HEK293 (cell line): Measurements from ENCODE around the gene CRYZ.

Experiments
- CTCF ChIA-PET: fragments of 350-600 bp; formaldehyde crosslinking; extraction: SDS; loops from one replicate; lab custom pipeline; 2021; ENCODE audit warnings: antibody characterized with exemption; lab: Yijun Ruan, JAX
- POLR2A ChIA-PET: fragments of 300-600 bp; formaldehyde crosslinking; extraction: SDS; loops from one replicate; lab custom pipeline; 2020; ENCODE audit warnings: antibody characterized with exemption, inconsistent platforms; lab: Yijun Ruan, JAX
- H3K27ac ChIP-seq: fragments of 200-500 bp; sonication (Bioruptor generic); 2 replicates; pipeline ENCODE4 v1.5.1; 2014; ENCODE audit warnings: low read depth, low read length, control low read depth, inconsistent platforms; ENCODE audit errors: extremely low read depth
- H3K36me3 ChIP-seq, 2 experiments: fragments of 200-500 bp in 1 of 2; sonication (Bioruptor generic) in 1 of 2; 1 replicate in 1 of 2; 2 replicates in 1 of 2; pipeline ENCODE4 v1.5.1; 2014 to 2017; ENCODE audit warnings: inconsistent platforms in 2 of 2, low read length in 2 of 2; ENCODE audit not compliant: control insufficient read depth in 2 of 2, insufficient read depth in 1 of 2
- H3K4me1 ChIP-seq: fragments of 200-500 bp; sonication (Bioruptor generic); 2 replicates; pipeline ENCODE4 v1.5.1; 2014; ENCODE audit warnings: mild to moderate bottlenecking, low read length, inconsistent platforms; ENCODE audit not compliant: control insufficient read depth, insufficient read depth
- H3K4me3 ChIP-seq: 2 replicates; pipeline ENCODE4 v1.5.1; 2011; ENCODE audit warnings: low read depth, mild to moderate bottlenecking, control low read depth, low read length, moderate library complexity
- H3K9me3 ChIP-seq: fragments of 200-500 bp; sonication (Bioruptor generic); 2 replicates; pipeline ENCODE4 v1.5.1; 2014; ENCODE audit warnings: low read depth, low read length, inconsistent platforms; ENCODE audit not compliant: control insufficient read depth, insufficient read depth
- GLIS2 ChIP-seq: fragments of 450-650 bp; formaldehyde crosslinking; IDR thresholded peaks from 2 replicates; pipeline ENCODE4 v1.5.1; 2016; ENCODE audit warnings: missing biosample characterization, missing genetic modification characterization
- ZFHX2 ChIP-seq: fragments of 450-650 bp; formaldehyde crosslinking; conservative IDR thresholded peaks from 2 replicates; pipeline ENCODE4 v1.5.1; 2016; ENCODE audit warnings: missing biosample characterization, missing genetic modification characterization
- ZNF140 ChIP-seq: fragments of 450-650 bp; formaldehyde crosslinking; IDR thresholded peaks from 2 replicates; pipeline ENCODE4 v1.5.1; 2016; ENCODE audit warnings: missing biosample characterization, missing genetic modification characterization
- ZNF157 ChIP-seq: fragments of 450-650 bp; formaldehyde crosslinking; IDR thresholded peaks from 2 replicates; pipeline ENCODE4 v1.5.1; 2016; ENCODE audit warnings: missing biosample characterization, missing genetic modification characterization
- ZNF23 ChIP-seq: fragments of 450-650 bp; formaldehyde crosslinking; IDR thresholded peaks from 2 replicates; pipeline ENCODE4 v1.5.1; 2016; ENCODE audit warnings: missing biosample characterization, missing genetic modification characterization, borderline replicate concordance
- ZNF274 ChIP-seq, 2 experiments: fragments of 200-500 bp in 1 of 2; fragments of 450-650 bp in 1 of 2; sonication (Bioruptor generic) in 1 of 2; formaldehyde crosslinking in 1 of 2; IDR thresholded peaks; 2 replicates each; pipeline versions ENCODE4 v1.5.1 to v1.6.1; 2014 to 2016; ENCODE audit warnings: borderline replicate concordance in 1 of 2, inconsistent platforms in 1 of 2, low read length in 1 of 2, missing biosample characterization in 1 of 2, missing genetic modification characterization in 1 of 2
- ZNF354C ChIP-seq: fragments of 450-650 bp; formaldehyde crosslinking; IDR thresholded peaks from 2 replicates; pipeline ENCODE4 v1.5.1; 2016; ENCODE audit warnings: missing biosample characterization, missing genetic modification characterization, low read depth, borderline replicate concordance
- ZNF391 ChIP-seq: fragments of 450-650 bp; formaldehyde crosslinking; IDR thresholded peaks from 2 replicates; pipeline ENCODE4 v1.5.1; 2016; ENCODE audit warnings: low read depth, missing biosample characterization, missing genetic modification characterization, borderline replicate concordance
- ZNF394 ChIP-seq: fragments of 450-650 bp; formaldehyde crosslinking; IDR thresholded peaks from 2 replicates; pipeline ENCODE4 v1.5.1; 2016; ENCODE audit warnings: missing biosample characterization, missing genetic modification characterization, mild to moderate bottlenecking, moderate library complexity, borderline replicate concordance
- ZNF404 ChIP-seq: fragments of 450-650 bp; formaldehyde crosslinking; IDR thresholded peaks from 2 replicates; pipeline ENCODE4 v1.5.1; 2017; ENCODE audit warnings: missing biosample characterization, missing genetic modification characterization
- ZNF510 ChIP-seq: fragments of 450-650 bp; formaldehyde crosslinking; IDR thresholded peaks from 2 replicates; pipeline ENCODE4 v1.5.1; 2018; ENCODE audit warnings: mild to moderate bottlenecking, missing genetic modification characterization, missing biosample characterization; ENCODE audit not compliant: insufficient replicate concordance
- ZNF561 ChIP-seq: fragments of 450-650 bp; IDR thresholded peaks from 2 replicates; pipeline ENCODE4 v1.5.1; 2018; ENCODE audit warnings: missing biosample characterization, missing genetic modification characterization, borderline replicate concordance
- ZNF585B ChIP-seq: fragments of 450-650 bp; formaldehyde crosslinking; IDR thresholded peaks from 2 replicates; pipeline ENCODE4 v1.5.1; 2016; ENCODE audit warnings: missing biosample characterization, missing genetic modification characterization
- ZNF621 ChIP-seq: fragments of 450-650 bp; formaldehyde crosslinking; IDR thresholded peaks from 2 replicates; pipeline ENCODE4 v1.5.1; 2017; ENCODE audit warnings: missing biosample characterization, missing genetic modification characterization
- ZNF670 ChIP-seq: fragments of 450-650 bp; formaldehyde crosslinking; IDR thresholded peaks from 2 replicates; pipeline ENCODE4 v1.5.1; 2016; ENCODE audit warnings: missing biosample characterization, missing genetic modification characterization, low read depth
- ZNF776 ChIP-seq: fragments of 450-650 bp; formaldehyde crosslinking; IDR thresholded peaks from 2 replicates; pipeline ENCODE4 v1.5.0; 2017; ENCODE audit warnings: missing biosample characterization, missing genetic modification characterization, borderline replicate concordance
- TF ChIP-seq, protein P1 (sequence below): fragments of 450-650 bp; formaldehyde crosslinking; IDR thresholded peaks from 2 replicates; pipeline ENCODE4 v1.5.1; 2017; ENCODE audit warnings: missing biosample characterization, missing genetic modification characterization
- TF ChIP-seq, protein P2 (sequence below): fragments of 450-650 bp; IDR thresholded peaks from 2 replicates; pipeline ENCODE4 v1.5.1; 2018; ENCODE audit warnings: missing biosample characterization, missing genetic modification characterization
- TF ChIP-seq, protein P3 (sequence below): fragments of 450-650 bp; formaldehyde crosslinking; IDR thresholded peaks from 2 replicates; pipeline ENCODE4; 2016; ENCODE audit warnings: missing biosample characterization, missing genetic modification characterization
- TF ChIP-seq, protein P4 (sequence below): fragments of 450-650 bp; formaldehyde crosslinking; IDR thresholded peaks from 2 replicates; pipeline ENCODE4 v1.5.1; 2016; ENCODE audit warnings: missing biosample characterization, missing genetic modification characterization, borderline replicate concordance

The CRYZ gene

DNA sequence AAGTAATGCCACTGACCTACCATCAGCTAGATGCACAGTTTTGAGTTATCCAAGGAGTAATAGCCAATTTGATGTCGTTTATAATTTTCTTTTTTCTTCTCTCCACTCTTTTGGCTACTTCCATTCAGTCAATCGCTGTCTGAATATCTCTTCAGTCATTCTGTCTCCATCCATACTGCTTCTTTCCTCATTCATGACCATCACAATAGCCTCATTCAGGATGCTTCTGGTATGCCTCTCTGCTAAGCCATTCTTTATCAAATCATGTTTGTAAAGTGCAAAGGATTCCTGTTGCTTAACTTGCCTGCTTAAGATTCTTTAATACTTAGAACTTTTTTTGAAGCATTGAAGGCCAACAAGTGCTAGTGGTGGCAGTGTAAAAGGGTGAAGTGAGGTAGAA, 20.3 kb upstream of the CRYZ start:
- POLR2A ChIA-PET: no interaction called here
- Histone ChIP-seq H3K4me3 (no peak overlapping the region), H3K36me3 (peaks cover 19 to 85% of the 10 kb centered on the region in 2 experiments), H3K27ac (no peak overlapping the region), H3K4me1 (no peaks in the 10 kb centered on the region), H3K9me3 (no peaks in the 10 kb centered on the region)
- CTCF ChIA-PET: interaction anchor here (0.6 to 0.8 kb wide), 2 partner anchors 20 to 446 kb away, joined by 3 read pairs; no protein-coding TSS in a partner anchor
- TF ChIP-seq ZNF585B (tag by site-specific recombination) (no peak), ZNF391 (tag by site-specific recombination) (no peak), ZNF776 (tag by site-specific recombination) (no peak), ZNF274 (IDR thresholded peaks at IDR 0.05; ENCODE audit: low read length) (no peak), ZNF274 (tag by site-specific recombination; IDR thresholded peaks at IDR 0.05; ENCODE audit: borderline replicate concordance) (no peak), ZNF621 (tag by site-specific recombination) (no peak), ZNF23 (no peak), ZFHX2 (tag by site-specific recombination) (no peak), ZNF157 (tag by site-specific recombination) (no peak), GLIS2 (tag by site-specific recombination) (no peak), ZNF670 (tag by site-specific recombination) (no peak), ZNF561 (no peak), ZNF354C (tag by site-specific recombination) (no peak), ZNF510 (no peak), ZNF140 (tag by site-specific recombination) (no peak), ZNF404 (tag by site-specific recombination) (no peak), ZNF394 (no peak)
- TF ChIP-seq, protein P1, sequence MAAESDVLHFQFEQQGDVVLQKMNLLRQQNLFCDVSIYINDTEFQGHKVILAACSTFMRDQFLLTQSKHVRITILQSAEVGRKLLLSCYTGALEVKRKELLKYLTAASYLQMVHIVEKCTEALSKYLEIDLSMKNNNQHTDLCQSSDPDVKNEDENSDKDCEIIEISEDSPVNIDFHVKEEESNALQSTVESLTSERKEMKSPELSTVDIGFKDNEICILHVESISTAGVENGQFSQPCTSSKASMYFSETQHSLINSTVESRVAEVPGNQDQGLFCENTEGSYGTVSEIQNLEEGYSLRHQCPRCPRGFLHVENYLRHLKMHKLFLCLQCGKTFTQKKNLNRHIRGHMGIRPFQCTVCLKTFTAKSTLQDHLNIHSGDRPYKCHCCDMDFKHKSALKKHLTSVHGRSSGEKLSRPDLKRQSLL (tag by site-specific recombination): no peak
- TF ChIP-seq, protein P2, sequence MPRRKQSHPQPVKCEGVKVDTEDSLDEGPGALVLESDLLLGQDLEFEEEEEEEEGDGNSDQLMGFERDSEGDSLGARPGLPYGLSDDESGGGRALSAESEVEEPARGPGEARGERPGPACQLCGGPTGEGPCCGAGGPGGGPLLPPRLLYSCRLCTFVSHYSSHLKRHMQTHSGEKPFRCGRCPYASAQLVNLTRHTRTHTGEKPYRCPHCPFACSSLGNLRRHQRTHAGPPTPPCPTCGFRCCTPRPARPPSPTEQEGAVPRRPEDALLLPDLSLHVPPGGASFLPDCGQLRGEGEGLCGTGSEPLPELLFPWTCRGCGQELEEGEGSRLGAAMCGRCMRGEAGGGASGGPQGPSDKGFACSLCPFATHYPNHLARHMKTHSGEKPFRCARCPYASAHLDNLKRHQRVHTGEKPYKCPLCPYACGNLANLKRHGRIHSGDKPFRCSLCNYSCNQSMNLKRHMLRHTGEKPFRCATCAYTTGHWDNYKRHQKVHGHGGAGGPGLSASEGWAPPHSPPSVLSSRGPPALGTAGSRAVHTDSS (tag by site-specific recombination): no peak
- TF ChIP-seq, protein P3, sequence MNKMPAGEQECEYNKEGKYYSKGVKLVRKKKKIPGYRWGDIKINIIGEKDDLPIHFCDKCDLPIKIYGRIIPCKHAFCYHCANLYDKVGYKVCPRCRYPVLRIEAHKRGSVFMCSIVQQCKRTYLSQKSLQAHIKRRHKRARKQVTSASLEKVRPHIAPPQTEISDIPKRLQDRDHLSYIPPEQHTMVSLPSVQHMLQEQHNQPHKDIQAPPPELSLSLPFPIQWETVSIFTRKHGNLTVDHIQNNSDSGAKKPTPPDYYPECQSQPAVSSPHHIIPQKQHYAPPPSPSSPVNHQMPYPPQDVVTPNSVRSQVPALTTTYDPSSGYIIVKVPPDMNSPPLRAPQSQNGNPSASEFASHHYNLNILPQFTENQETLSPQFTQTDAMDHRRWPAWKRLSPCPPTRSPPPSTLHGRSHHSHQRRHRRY (tag by site-specific recombination): no peak
- TF ChIP-seq, protein P4, sequence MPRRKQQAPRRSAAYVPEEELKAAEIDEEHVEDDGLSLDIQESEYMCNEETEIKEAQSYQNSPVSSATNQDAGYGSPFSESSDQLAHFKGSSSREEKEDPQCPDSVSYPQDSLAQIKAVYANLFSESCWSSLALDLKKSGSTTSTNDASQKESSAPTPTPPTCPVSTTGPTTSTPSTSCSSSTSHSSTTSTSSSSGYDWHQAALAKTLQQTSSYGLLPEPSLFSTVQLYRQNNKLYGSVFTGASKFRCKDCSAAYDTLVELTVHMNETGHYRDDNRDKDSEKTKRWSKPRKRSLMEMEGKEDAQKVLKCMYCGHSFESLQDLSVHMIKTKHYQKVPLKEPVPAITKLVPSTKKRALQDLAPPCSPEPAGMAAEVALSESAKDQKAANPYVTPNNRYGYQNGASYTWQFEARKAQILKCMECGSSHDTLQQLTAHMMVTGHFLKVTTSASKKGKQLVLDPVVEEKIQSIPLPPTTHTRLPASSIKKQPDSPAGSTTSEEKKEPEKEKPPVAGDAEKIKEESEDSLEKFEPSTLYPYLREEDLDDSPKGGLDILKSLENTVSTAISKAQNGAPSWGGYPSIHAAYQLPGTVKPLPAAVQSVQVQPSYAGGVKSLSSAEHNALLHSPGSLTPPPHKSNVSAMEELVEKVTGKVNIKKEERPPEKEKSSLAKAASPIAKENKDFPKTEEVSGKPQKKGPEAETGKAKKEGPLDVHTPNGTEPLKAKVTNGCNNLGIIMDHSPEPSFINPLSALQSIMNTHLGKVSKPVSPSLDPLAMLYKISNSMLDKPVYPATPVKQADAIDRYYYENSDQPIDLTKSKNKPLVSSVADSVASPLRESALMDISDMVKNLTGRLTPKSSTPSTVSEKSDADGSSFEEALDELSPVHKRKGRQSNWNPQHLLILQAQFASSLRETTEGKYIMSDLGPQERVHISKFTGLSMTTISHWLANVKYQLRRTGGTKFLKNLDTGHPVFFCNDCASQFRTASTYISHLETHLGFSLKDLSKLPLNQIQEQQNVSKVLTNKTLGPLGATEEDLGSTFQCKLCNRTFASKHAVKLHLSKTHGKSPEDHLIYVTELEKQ (tag by site-specific recombination): no peak
